Stimulated activated CD8-positive, alpha-beta memory T cell treated with anti-CD3 and anti-CD28 coated beads, Interleukin-7, amount 100 ng/mL, for 24 hours (primary cell): ENCODE results near the gene DNASE1L1.

Experiments used
- DNase-seq: peaks from one replicate; pipeline ENCODE4 v3.0.0-alpha.2; 2020; ENCODE audit warnings: low read depth

Gene DNASE1L1

DNA sequence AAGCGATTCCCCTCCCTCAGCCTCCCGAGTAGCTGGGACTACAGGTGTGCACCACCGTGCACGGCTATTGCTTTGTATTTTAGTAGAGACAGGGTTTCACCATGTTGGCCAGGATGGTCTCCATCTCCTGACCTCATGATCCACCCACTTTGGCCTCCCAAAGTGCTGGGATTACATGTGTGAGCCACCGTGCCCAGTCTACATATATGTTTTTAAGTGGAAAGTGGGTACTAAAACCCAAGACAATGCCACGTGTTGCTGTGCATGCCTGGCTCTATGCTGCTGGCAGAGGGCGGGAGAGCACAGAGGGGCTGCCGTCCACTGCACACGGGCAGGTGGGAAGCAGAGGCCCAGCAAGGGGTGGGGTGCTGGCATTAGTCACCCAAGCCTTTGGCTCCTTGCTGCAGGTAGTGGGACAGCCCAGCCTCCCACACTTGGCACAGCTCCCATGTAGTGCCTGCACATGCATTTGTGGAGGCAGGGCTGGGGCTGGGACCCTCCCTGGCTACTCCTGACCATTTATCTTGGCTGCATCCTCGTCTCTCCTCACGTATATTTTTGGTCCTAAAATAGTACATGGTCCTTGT, 26.5 kb downstream of the DNASE1L1 start:
- no peak for DNase-seq

DNA sequence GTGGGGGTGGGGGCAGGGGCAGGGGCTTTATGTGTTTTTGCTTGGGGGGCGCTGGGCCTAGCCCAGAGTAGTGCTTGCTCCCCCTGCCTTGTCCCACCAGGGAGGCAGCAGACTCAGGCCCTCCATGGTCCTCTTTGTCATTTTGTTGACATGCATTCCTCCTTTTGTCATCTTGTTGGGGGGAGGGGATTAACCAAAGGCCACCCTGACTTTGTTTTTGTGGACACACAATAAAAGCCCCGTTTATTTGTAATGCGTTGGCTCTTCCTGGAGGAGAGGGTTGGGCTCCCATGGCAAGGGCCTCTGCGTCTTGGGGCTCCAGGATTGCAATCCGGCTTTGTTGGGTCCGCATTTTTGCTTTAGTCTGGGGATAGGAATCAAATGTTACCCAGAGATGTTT, 27.8 kb downstream of the DNASE1L1 start:
- DNase-seq, result no peak

DNA sequence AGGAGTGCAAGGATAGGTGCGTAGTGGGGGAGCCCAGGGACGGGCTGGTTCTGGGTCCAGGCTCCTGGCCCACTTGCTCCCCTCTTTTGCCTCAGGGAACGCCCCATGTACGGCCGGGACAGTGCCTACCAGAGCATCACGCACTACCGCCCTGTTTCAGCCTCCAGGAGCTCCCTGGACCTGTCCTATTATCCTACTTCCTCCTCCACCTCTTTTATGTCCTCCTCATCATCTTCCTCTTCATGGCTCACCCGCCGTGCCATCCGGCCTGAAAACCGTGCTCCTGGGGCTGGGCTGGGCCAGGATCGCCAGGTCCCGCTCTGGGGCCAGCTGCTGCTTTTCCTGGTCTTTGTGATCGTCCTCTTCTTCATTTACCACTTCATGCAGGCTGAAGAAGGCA, 28.3 kb downstream of the DNASE1L1 start:
- no peak for DNase-seq

DNA sequence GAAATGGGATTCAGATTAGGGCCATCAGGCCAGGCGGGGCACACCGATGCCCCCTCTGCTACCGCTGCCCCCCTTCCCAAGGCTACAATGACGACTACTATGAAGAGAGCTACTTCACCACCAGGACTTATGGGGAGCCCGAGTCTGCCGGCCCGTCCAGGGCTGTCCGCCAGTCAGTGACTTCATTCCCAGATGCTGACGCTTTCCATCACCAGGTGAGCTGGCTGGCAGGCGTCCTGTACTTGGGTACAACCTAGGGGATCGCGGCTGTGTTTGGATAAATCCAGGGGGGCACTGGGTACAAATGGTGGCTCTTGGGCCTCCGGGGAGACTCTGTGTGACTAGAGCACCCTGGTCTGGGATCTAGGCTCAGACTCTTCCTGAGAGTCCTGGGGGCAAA, 28.9 kb downstream of the DNASE1L1 start:
- DNase-seq, result no peak

DNA sequence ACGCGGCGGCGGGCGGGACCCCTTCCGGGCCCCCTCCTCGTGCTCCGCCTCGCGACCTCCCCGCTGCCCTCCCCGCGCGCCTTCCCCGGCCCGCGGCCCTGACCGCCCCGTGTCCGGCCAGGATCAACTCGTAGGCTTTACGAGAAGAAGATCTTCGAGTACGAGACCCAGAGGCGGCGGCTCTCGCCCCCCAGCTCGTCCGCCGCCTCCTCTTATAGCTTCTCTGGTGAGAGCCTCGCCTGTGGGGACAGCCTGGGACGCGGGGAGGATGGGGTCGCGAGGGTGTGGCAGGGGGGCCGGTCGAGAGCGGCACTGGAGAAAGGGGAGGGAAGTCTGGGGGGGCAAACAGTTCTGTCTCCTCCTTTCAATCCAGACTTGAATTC, 29.5 kb downstream of the DNASE1L1 start:
- no peak for DNase-seq

DNA sequence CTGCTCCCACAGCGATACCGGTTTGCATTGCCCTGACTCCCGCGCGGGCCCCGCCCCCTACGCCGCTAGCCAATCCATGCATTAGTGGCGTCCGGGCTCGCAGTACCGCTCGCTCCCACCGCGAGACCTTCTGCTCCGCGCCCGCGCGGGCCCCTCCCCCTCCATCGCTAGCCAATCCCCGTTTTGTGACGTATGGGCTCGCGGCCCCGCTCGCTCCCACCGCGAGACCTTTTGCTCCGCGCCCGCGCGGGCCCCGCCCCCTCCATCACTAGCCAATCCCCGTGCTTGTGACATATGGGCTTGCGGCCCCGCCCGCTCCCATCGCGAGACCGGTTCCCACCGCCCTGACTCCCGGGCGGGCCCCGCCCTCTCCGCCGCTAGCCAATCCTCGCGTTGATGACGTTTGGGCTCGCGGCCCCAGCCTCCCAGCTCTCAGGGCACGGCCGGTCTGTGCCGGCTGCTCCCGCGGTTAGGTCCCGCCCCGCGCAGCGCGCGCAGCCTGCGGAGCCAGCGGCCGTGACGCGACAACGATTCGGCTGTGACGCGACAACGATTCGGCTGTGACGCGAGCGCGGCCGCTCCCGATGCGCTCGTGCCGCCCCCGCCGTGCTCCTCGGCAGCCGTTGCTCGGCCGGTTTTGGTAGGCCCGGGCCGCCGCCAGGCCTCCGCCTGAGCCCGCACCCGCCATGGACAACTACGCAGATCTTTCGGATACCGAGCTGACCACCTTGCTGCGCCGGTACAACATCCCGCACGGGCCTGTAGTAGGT, 30.1 kb downstream of the DNASE1L1 start, which contains the start of gene EMD:
Gene EMD (plus strand): TSS at position 497 of the 770 bp plus-strand sequence. CDS start 190 bp downstream, at position 687.
- peak; percentile 85 for DNase-seq

DNA sequence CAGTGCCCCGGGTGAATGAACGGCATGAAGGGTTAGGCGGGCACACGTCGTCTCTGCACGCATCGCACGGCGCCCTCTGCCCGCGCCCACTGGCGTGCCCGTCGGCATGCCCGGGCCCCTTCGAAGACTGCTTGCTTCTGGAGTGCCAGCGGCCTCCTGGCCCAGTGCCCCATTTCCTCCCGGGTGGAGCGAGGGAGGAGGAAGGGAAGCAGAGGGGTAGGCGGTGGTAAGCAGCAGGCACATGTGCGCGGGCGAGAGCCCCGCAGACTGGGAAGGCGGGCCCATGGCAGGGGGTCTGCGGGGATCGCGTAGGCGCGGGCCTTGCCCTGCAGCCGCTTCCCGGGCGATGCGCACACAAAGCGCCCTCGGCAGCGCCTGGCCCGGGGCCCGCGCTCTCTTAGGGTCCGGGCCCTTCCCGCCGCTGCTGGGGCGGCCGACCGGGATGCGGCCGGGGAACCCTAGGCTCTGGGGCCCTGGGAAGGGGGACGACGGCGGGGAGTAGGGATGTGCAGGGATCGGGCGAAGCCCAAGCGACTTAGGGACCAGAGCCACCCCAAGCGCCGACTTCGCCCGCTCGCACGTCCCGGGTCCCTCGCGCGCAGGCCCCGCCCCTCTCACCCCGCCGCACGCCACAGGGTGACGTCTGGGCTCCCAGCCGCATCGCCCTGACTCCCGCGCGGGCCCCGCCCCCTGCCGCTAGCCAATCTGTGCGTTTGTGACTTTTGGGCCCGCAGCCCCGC, 30.8 kb downstream of the DNASE1L1 start:
- no peak for DNase-seq

DNA sequence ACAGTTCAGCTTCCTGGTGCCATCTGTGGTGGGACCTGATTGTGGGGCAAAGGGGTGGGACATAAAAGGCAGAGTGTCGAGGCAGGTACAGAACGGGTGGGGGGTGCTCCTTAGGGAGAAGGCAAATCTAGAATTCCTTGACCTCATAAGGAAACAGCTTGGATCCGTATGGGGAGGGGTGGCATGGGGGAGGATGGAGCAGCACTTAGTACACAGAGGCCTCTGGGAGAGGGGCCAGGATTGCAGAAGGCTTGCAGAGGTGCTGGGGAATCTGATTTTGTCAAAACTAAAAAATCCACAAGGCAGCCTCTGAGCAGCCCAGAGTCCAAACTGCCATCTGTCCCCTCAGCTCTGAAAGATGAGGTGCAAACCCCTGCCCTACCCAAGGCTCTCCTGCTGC, 32.3 kb downstream of the DNASE1L1 start:
- no peak for DNase-seq

GRCh38 chrX:154375156-154375504, 33.9 kb downstream of the DNASE1L1 start:
- no peak for DNase-seq

DNA sequence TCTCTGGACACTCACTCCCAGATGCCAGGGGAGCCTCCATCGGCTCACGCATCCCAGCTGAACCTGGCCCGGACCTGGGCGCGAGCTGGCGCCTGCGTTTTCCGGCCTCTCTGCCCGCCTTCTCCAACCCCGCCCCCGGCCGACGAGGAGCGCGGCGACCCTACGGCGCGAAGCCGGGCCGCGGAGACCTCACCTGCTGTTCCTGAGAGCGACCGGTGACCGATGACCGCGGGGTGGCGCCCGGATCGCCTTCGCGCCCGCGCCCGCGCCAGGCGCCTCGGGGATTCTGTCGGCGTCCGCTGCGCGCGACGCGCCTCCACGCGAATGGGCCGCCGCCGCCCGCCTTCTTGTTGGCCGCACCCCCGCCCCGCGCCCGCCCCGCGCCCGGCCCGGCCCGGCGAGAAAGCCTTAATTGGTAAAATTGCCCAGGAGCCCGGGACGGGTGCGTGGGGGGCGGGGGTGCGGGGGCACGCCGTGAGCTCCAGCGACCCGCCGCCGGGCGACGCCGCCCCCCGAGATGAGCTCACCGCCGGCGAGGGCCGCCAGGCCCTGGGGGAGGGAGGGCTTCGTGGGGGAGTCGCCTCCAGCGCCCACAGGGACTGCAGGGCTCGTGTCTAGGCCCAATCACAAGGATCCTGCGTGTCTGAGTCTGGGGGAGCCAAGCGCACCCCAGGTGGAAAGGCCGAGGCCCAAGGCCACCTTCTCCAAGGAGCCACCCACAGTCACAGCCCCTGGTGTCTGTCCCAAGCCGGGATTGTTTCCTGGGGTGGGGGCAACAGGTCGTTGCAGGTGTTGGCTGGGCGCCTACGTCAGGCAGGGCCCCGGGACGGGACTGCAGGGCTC, 34.5 kb downstream of the DNASE1L1 start, which contains the start of gene FLNA:
Gene FLNA (minus strand): TSS at position 322 of the 843 bp plus-strand sequence. CDS start 3,389 bp downstream, outside the sequence.
- DNase-seq, result no peak

GRCh38 chrX:154373340-154374306, 35.4 kb downstream of the DNASE1L1 start:
- no peak for DNase-seq

- DNase-seq, result no peak
These were observed 36.4 kb downstream of the DNASE1L1 start for GRCh38 chrX:154372612-154373022.

DNA sequence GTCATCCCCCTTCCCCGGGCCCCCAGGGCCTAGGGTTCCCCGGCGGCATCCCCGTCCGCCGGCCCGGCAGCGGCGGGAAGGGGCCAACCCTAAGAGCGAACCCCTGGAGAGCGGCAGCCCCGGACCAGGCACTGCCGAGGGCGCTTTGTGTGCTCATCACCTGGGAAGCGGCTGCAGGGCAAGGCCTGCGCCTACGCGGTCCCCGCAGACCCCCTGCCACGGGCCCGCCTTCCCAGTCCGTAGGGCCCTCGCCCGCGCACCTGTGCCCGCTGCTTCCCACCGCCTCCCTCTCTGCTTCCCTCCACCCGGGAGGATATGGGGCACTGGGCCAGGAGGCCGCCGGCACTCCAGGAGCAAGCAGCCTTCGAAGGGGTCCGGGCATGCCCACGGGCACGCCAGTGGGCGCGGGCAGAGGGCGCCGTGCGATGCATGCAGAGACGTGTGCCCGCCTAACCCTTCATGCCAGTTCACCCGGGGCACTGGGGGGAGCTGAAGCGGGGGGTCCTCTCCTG, 37.2 kb downstream of the DNASE1L1 start:
- DNase-seq, result no peak

- peak; percentile 76 for DNase-seq
These were observed 37.9 kb downstream of the DNASE1L1 start for GRCh38 chrX:154371017-154371788.

GRCh38 chrX:154370300-154371016, 38.6 kb downstream of the DNASE1L1 start:
- DNase-seq, result no peak

DNA sequence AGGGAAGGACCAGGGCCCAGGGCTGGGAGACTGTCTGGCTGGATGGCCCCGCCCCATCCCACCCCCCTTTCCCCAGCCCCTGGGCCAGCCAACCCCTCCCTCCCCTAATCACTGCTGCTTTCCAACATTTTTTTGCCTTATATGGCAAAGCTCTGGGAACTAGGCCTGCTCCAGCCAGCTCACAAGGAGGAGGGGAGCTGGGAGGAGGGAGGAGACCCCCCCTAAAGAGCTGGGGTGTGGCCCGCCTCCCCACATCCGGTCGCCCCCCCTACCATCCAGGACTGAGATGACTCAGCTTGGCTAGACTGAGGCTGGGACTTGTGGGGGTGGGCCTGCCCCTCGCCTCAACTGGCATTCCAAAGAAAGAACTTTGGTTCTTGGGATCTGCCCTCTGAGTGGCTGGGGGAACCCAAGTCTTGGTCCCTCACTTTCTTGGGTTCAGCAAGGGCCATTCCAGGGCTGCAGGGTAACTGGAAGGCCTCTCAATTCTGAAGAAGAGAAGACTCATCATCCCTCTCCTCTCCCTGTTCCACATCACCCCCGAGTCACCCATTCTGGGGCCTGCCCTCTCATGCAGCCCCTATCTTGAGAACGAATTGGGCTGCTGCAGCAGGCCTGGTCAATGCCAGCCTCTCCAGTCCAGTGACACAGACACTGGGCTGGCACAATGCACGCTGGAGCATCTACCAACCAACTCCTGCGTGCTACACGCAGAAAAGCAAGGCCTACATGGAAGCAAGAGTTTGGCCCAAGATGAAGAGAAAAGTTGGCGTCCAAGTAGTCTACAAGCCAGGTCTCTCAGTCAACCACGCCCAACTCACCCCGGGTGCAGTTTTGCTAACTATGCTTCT, 39.4 kb downstream of the DNASE1L1 start:
- DNase-seq, result peak; percentile 50

DNA sequence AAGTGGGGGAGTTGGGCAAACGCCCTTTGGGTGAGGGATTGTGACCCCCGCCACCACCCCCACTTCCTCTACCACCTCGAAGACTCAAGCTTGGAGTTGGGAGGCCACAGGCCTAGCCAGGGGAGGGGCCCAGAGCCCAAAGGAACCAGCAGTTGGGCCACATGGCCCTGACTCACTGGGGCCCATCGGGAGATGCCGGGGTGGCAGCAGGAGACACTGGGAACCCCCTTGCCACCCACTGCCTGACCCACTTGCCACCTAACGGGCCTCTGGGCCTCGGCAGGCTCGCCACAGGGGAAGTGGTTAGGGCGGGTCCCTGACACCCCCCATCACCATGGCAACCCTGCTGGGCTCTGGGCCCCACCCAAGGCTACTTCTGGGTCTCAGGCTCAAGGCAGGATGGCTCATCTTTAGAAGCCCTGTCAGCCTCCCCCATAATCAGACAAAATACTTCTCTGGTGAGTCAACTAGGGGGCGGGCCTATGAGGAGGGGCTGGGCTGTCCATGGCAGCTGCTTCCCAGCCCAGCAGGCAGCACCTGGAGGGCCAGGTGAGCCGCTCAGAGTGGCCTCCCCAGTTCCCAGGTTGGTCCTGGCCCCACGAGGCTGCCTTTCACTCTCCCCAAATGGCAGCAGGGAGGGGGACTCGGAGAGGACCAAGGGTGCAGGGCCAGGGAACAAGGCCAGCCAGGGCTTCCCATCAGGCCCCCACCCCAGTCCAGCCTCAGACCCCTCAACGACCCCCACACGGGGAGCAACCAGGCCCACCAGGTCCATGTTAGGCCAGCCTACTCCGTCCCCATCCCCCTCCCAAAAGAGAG, 40.2 kb downstream of the DNASE1L1 start:
- DNase-seq, result peak; percentile 79
